Activated CD4-positive, alpha-beta T cell treated with anti-CD3 and anti-CD28 coated beads for 24 hours (primary cell): ENCODE results near the gene XYLT1.

ENCODE experiments used
- DNase-seq, 2 donors: peaks; one replicate each; pipeline ENCODE4 v3.0.0-alpha.2; 2020; ENCODE audit warnings: low read depth in 2 of 2

The XYLT1 gene

GRCh38 chr16:17357307-17358062 lies 113.3 kb downstream of the XYLT1 start:
- no peak for DNase-seq

DNA sequence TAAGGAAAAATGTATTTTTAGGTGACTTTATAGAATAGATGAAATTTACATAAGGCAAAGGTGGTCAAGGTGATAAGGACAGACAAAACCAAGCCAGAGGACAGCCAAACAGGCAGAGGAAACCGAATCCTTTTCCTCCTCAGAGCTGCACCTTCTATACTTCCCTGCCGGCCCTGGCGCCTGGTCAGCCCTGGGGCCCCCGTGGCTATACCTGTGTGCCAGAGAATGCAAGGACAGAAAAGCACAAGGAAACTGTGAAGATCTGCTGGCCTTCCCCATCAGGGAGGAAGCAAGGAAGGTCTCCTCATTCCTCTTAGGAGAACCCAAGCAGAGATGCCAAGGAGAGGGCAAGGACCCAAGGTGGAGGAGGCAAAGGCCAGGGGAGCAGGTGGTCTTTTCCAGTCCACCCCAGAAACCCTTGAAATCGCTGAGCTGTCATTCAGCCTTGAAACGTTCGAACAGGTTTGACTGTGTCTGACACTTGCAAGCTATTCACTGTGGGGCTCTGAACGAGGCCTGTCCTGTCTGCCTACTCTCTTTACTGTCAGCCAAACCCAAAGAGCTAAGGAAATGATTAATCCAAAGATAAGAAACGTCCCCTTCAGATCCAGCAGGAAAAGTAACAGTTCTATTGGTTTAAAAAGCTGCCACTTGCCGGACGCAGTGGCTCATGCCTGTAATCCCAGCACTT lies 114.4 kb downstream of the XYLT1 start:
- DNase-seq: no peak

DNA sequence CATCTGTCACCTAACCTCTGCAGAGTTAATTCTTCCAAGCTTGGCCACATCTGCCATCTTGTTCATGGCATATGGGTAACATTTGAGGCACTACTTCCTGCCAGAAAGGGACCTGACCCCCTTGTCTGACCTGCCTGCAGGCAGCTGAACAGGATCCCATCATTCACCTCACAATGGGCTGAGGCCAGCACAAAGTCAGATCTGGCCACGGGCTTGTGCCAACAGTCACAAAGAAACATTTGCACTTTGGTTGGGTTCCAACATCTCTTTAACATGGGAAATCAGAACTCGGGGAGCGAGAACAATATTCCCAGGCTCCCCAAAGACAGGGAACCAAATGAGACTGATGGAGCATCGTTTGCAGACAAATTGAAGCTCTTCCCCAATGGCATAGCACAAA lies 116.1 kb downstream of the XYLT1 start:
- no peak for DNase-seq

DNA sequence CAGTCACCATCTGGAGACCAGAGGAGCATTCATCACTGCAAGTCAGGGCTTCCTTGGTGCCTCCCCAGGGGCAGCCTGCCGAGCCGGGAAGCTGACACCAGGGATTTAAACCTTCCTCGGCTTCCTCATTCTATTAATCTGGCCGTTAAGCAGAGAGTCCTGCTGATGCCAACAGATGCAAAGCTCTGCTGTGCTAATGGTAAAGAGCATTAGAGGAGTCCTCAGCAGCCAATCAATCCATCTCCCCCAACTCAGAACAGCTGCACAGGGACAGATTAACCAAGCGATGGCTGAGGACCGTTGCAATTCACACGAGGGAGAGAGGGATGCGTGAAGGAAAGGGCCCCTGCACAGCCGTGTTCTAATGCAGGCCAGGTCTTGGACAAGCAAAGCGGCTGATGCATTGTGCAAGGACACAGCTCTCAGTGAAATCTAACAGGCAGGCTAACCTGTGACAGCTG lies 116.6 kb downstream of the XYLT1 start:
- no peak for DNase-seq

GRCh38 chr16:17353561-17353960 lies 117.2 kb downstream of the XYLT1 start:
- no peak for DNase-seq

GRCh38 chr16:17351441-17352035 lies 119.2 kb downstream of the XYLT1 start:
- DNase-seq: no peak

DNA sequence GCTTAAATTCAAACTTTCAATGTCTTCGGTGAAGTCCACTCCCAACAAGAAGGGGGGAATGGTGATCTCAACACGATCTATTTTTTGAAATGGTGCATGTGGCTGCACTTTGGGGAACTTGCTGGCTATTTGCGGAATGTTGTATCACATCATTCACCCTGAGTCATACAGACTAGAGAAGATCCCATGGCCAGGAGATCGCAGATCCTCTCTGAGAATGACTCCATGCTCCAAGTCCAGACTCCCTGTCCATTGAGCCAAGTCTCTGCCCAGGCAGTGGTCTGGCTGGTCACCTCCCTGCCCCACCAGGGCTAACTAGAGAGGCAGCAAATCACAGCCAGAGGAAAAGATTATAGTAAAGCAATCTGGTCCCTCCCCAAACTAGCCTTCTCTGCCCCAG lies 120.6 kb downstream of the XYLT1 start:
- DNase-seq: no peak

DNA sequence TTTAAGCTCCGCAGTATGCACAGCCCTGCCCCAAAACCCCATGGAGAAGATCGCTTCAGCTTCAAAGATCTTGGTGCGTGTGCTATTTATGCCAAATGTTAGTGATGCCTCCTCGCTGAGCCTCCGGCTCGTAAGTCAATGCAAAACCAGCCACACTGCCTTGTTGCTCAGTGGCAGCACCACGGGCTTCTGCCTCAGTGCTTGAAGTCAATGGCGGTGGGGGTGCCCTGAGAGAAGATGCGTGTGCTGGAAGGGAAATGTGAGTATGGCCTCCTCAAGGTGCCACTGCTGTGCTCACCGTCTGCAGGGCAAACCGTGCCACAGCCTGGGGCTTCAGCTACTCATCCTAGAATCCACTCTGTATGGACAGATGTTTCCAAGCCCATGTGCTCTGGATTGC lies 121.9 kb downstream of the XYLT1 start:
- DNase-seq: no peak

- DNase-seq: no peak
These were observed 122.5 kb downstream of the XYLT1 start for GRCh38 chr16:17348042-17348783.

DNA sequence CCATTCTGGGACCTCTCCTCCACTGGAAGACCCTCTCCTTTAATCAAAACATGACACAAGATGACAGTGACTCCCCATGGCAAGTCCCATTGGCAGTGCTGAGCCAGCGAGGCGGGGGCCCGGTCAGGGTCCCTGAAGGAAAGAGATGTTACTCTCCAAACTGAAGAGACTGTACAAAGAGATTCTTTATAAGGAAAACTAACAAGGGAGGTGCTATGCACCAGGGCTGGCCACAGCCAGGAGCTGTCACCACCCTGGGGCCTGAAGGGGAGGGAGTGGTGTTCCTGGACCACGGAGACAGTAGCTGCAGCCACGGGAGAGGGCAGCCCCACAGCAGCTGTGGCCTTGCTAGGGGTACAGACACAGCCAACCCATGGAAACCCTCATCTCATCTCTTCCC lies 123.1 kb downstream of the XYLT1 start:
- no peak for DNase-seq

DNA sequence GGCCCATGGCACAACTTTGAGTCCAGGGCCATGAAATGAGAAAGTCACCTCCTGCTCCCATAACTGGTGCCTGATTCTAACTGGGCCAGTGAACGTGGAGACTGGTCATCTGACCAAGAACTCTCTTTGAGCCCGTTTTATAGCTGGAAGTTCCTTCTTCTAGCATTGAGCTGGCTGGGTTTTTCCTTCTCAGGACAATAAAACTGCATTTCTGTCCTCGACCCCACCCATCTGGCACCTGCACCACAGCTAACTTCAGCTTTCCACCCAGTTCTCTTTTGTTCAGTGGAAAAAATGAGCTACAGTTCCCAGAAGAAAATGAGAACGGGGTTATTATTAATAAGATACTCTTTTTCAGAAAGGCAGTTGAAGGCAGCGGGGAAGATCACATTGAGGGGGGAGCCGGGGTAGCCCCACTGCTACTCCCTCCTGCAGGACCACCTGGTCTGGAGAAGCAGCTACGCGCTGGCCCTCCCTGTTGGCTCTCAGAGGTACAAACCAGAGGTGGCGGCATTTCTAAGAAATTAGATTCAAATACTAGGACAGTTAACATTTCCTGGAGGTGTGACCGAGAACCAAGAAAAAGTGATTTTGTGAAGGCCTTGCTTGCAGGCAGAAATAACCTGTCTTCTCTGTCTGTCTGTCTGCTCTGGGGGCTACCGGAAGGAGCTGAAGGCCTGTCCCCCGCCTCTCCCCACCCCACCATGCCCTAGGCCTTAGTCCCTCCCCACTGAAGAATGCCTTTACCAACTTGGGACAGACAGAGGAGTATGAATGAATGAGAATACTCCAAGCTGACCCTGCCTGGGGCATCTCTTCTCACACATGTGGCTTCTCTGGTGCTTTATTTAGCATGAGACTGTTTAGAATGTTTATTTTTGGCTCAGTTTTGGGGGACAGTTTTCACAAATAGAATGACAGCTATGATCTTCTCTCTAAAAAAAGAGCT lies 123.9 kb downstream of the XYLT1 start:
- no peak for DNase-seq

DNA sequence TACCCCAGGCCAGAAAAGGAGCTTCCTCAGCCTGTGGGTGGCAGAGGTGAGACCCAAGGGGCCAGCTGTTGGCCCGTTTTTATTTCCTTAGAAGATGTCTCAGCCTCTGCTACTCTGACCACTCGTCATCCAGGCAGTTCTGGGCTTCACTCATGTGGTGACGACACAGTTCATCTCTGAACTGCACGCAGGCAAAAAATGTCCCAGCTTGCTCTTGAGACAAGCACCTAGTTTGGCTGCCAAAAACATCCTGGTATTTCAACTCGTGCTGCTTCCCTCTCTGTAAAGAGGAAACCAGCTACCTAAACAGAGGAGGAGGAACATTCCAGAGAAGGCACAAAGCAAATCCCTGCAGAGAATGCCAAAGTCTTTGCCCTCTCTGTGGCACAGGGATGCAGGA lies 125.7 kb downstream of the XYLT1 start:
- no peak for DNase-seq

DNA sequence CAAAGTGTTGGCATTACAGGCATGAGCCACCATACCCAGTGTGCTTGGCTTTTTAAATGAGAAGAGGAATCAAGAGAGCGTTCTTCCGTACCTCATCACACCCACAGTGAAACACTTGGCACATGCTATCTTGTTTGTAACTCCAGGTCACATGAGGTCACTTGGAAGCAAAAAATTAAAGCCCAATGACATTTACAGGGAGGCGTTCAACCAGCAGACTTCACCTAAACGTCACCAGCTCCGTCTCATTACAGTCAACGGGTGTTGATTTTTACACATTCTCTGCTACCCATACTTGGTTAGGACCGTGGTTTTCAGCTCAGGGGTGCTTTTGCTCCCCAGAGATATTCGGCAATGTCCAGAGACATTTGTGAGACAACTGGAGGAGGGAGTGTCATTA lies 127.0 kb downstream of the XYLT1 start:
- DNase-seq: no peak

GRCh38 chr16:17343028-17343427 lies 127.7 kb downstream of the XYLT1 start:
- no peak for DNase-seq

DNA sequence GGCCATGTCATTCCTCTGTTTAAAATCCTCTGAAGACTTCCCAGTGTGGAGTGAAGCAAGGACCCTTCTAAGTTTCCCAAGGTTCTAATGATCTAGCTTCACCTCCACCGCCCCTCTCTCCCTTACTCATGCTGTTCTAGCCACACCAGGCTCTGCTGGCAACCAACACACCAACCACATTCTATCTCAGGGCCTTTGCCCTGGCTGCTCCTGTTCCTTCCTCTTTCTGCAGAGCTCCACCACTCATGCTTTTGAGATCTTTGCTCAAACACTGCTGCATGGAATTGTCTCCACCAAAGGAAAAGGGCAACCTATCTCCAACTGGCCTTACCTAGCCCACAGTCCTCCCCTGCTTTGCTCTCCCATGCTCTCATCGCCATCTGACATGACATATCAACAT lies 128.7 kb downstream of the XYLT1 start:
- no peak for DNase-seq

- no peak for DNase-seq
These were observed 130.0 kb downstream of the XYLT1 start for GRCh38 chr16:17340804-17341203.

GRCh38 chr16:17339764-17340541 lies 130.8 kb downstream of the XYLT1 start:
- no peak for DNase-seq

- no peak for DNase-seq
These were observed 132.5 kb downstream of the XYLT1 start for GRCh38 chr16:17338244-17338643.

DNA sequence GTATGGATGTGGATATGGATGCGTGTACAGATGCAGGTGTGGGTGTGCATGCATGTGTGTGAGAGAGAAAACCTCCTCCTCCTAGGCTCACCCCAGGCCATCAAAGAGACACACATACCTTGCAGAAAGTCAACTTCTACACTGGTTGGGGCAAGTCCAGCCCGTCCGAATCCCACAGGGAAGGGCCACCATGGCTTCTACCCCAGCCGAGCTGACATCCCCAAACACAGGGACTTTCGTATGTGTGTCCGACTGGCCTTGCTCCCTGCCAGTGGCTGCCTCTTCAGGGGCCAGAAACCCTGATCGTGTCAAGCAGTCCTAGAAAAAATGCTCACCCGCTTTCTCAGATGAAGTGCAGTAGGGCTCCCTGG lies 134.2 kb downstream of the XYLT1 start:
- DNase-seq: no peak

GRCh38 chr16:17335826-17336529 lies 134.8 kb downstream of the XYLT1 start:
- no peak for DNase-seq
